ENCODE data around the gene ZNF300.
"Not testable (repeated sequence)": the region's sequence is repeated elsewhere in the genome, so short reads cannot be mapped to it uniquely, and the experiment has no call there.

Gene ZNF300

GRCh38 chr5:150904479-150905311 lies at the start of gene ZNF300:
ZNF300 (minus strand) TSS chr5:150904980; CDS start chr5:150903155, 1,825 bp downstream.
- peak; percentile 14 to 51 for DNase-seq (ENCODE audit: low read depth in 2 of 2)

GRCh38 chr5:150948539-150948938 lies 43.8 kb upstream of the ZNF300 start:
- no peak for DNase-seq (ENCODE audit: low read depth in 2 of 2)

- no peak for DNase-seq (ENCODE audit: low read depth in 2 of 2)
These were observed 41.6 kb upstream of the ZNF300 start for GRCh38 chr5:150946351-150946905.

- DNase-seq (ENCODE audit: low read depth in 2 of 2), result no peak
These were observed 41.2 kb upstream of the ZNF300 start for GRCh38 chr5:150945947-150946346.

- DNase-seq (ENCODE audit: low read depth in 2 of 2), result no peak
These were observed 40.7 kb upstream of the ZNF300 start for GRCh38 chr5:150945486-150945885.

GRCh38 chr5:150931368-150931965 lies 26.7 kb upstream of the ZNF300 start:
- no peak for DNase-seq (ENCODE audit: low read depth in 2 of 2)

GRCh38 chr5:150918613-150919012 lies 13.8 kb upstream of the ZNF300 start:
- DNase-seq (ENCODE audit: low read depth in 2 of 2), result no peak

GRCh38 chr5:150912312-150912814 lies 7.6 kb upstream of the ZNF300 start:
- no peak for DNase-seq (ENCODE audit: low read depth in 2 of 2)

- no peak for DNase-seq (ENCODE audit: low read depth in 2 of 2)
These were observed 518 bp upstream of the ZNF300 start for GRCh38 chr5:150905312-150905683.

GRCh38 chr5:150901446-150901845 lies 3.3 kb downstream of the ZNF300 start:
- no peak for DNase-seq (ENCODE audit: low read depth in 2 of 2)

GRCh38 chr5:150895431-150896428 lies 9.1 kb downstream of the ZNF300 start:
- no peak for DNase-seq (ENCODE audit: low read depth in 2 of 2)

- DNase-seq (ENCODE audit: low read depth in 2 of 2), result no peak
These were observed 25.4 kb downstream of the ZNF300 start for GRCh38 chr5:150879358-150879757.

GRCh38 chr5:150862070-150862469 lies 42.7 kb downstream of the ZNF300 start:
- no peak for DNase-seq (ENCODE audit: low read depth in 2 of 2)

GRCh38 chr5:150860246-150860821 lies 44.4 kb downstream of the ZNF300 start:
- no peak for DNase-seq (ENCODE audit: low read depth in 2 of 2)

- DNase-seq (ENCODE audit: low read depth in 2 of 2), result not testable (repeated sequence)
These were observed 48.1 kb downstream of the ZNF300 start for GRCh38 chr5:150856700-150857099.

GRCh38 chr5:150853561-150853960 lies 51.2 kb downstream of the ZNF300 start:
- DNase-seq (ENCODE audit: low read depth in 2 of 2), result no peak

GRCh38 chr5:150851039-150851438 lies 53.7 kb downstream of the ZNF300 start:
- no peak for DNase-seq (ENCODE audit: low read depth in 2 of 2)

GRCh38 chr5:150848271-150848670 lies 56.5 kb downstream of the ZNF300 start:
- DNase-seq (ENCODE audit: low read depth in 2 of 2), result no peak

- no peak for DNase-seq (ENCODE audit: low read depth in 2 of 2)
These were observed 57.5 kb downstream of the ZNF300 start for GRCh38 chr5:150847334-150847695.

GRCh38 chr5:150846654-150847333 lies 58.0 kb downstream of the ZNF300 start:
- peak; percentile 43 for DNase-seq (ENCODE audit: low read depth in 2 of 2)

GRCh38 chr5:150846308-150846653 lies 58.5 kb downstream of the ZNF300 start, which contains the start of gene IRGM:
IRGM (plus strand) TSS chr5:150846521; CDS start chr5:150848124, 1,603 bp downstream.
- not testable (repeated sequence) for DNase-seq (ENCODE audit: low read depth in 2 of 2)
